Measurements from ENCODE around the gene DACT2.

Gene DACT2

GRCh38 chr6:168326294-168327261 lies 7.0 kb upstream of the DACT2 start:
- no peak for TF ChIP-seq SNAI2 (CRISPR knock-in tag; IDR thresholded peaks at IDR 0.05)
- TF ChIP-seq BACH2 (CRISPR knock-in tag; IDR thresholded peaks at IDR 0.05; ENCODE audit: borderline replicate concordance), result no peak
- TF ChIP-seq ARNTL (CRISPR knock-in tag; IDR thresholded peaks at IDR 0.05; ENCODE audit: borderline replicate concordance, low read depth), result no peak
- no peak for TF ChIP-seq ZNF8 (CRISPR knock-in tag; IDR thresholded peaks at IDR 0.05)
- no peak for TF ChIP-seq CREB5 (CRISPR knock-in tag; IDR thresholded peaks at IDR 0.05; ENCODE audit: low read depth)
- TF ChIP-seq ZFP30 (CRISPR knock-in tag; IDR thresholded peaks at IDR 0.05), result no peak
- TF ChIP-seq CSRNP3 (CRISPR knock-in tag; IDR thresholded peaks at IDR 0.05), result no peak
- no peak for TF ChIP-seq PATZ1 (CRISPR knock-in tag; IDR thresholded peaks at IDR 0.05; ENCODE audit: borderline replicate concordance)
- TF ChIP-seq RARB (CRISPR knock-in tag; IDR thresholded peaks at IDR 0.05), result no peak
- no peak for TF ChIP-seq ZNF70 (CRISPR knock-in tag; IDR thresholded peaks at IDR 0.05)
- TF ChIP-seq CSDC2 (CRISPR knock-in tag; IDR thresholded peaks at IDR 0.05), result no peak
- no peak for TF ChIP-seq PPARA (CRISPR knock-in tag; IDR thresholded peaks at IDR 0.05; ENCODE audit: borderline replicate concordance)
- TF ChIP-seq GLIS3 (CRISPR knock-in tag; IDR thresholded peaks at IDR 0.05), result no peak
- no peak for TF ChIP-seq ZFP3 (CRISPR knock-in tag; IDR thresholded peaks at IDR 0.05)
- ATAC-seq, result no peak

- ATAC-seq, result no peak
- TF ChIP-seq ZNF8 (CRISPR knock-in tag; IDR thresholded peaks at IDR 0.05) (no peak), ZFP30 (CRISPR knock-in tag; IDR thresholded peaks at IDR 0.05) (no peak), CREB5 (CRISPR knock-in tag; IDR thresholded peaks at IDR 0.05; ENCODE audit: low read depth) (no peak), ZFP3 (CRISPR knock-in tag; IDR thresholded peaks at IDR 0.05) (no peak), BACH2 (CRISPR knock-in tag; IDR thresholded peaks at IDR 0.05; ENCODE audit: borderline replicate concordance) (no peak), TOX (CRISPR knock-in tag; IDR thresholded peaks at IDR 0.05; ENCODE audit: borderline replicate concordance) (no peak), TCF4 (CRISPR knock-in tag; IDR thresholded peaks at IDR 0.05; ENCODE audit: borderline replicate concordance) (no peak), PPARA (CRISPR knock-in tag; IDR thresholded peaks at IDR 0.05; ENCODE audit: borderline replicate concordance) (no peak), ISL1 (CRISPR knock-in tag; IDR thresholded peaks at IDR 0.05) (no peak), POU6F1 (CRISPR knock-in tag; IDR thresholded peaks at IDR 0.05; ENCODE audit: borderline replicate concordance, low read depth) (no peak), OSR1 (CRISPR knock-in tag; IDR thresholded peaks at IDR 0.05) (no peak), ZC3H10 (CRISPR knock-in tag; IDR thresholded peaks at IDR 0.05) (no peak), CSDC2 (CRISPR knock-in tag; IDR thresholded peaks at IDR 0.05) (no peak), RARB (CRISPR knock-in tag; IDR thresholded peaks at IDR 0.05) (no peak)
Observed at GRCh38 chr6:168322966-168323365, 3.4 kb upstream of the DACT2 start.

- no peak for ATAC-seq
- TF ChIP-seq TOX (CRISPR knock-in tag; IDR thresholded peaks at IDR 0.05; ENCODE audit: borderline replicate concordance), result no peak
- no peak for TF ChIP-seq ZFP30 (CRISPR knock-in tag; IDR thresholded peaks at IDR 0.05)
- TF ChIP-seq PPARA (CRISPR knock-in tag; IDR thresholded peaks at IDR 0.05; ENCODE audit: borderline replicate concordance), result no peak
- TF ChIP-seq ESRRG (CRISPR knock-in tag; IDR thresholded peaks at IDR 0.05), result no peak
- no peak for TF ChIP-seq TCF4 (CRISPR knock-in tag; IDR thresholded peaks at IDR 0.05; ENCODE audit: borderline replicate concordance)
- TF ChIP-seq ZNF565 (CRISPR knock-in tag; conservative IDR thresholded peaks at IDR 0.05; ENCODE audit: low read depth), result no peak
- TF ChIP-seq RARB (CRISPR knock-in tag; IDR thresholded peaks at IDR 0.05), result no peak
- no peak for TF ChIP-seq ZC3H10 (CRISPR knock-in tag; IDR thresholded peaks at IDR 0.05)
- no peak for TF ChIP-seq SNAI2 (CRISPR knock-in tag; IDR thresholded peaks at IDR 0.05)
- TF ChIP-seq ISL1 (CRISPR knock-in tag; IDR thresholded peaks at IDR 0.05), result no peak
- TF ChIP-seq BACH2 (CRISPR knock-in tag; IDR thresholded peaks at IDR 0.05; ENCODE audit: borderline replicate concordance), result no peak
- TF ChIP-seq CREB5 (CRISPR knock-in tag; IDR thresholded peaks at IDR 0.05; ENCODE audit: low read depth), result no peak
- TF ChIP-seq GLIS3 (CRISPR knock-in tag; IDR thresholded peaks at IDR 0.05), result no peak
- no peak for TF ChIP-seq CSRNP3 (CRISPR knock-in tag; IDR thresholded peaks at IDR 0.05)
Observed at GRCh38 chr6:168320634-168321033, 1.1 kb upstream of the DACT2 start.
